Stimulated activated naive B cell treated with anti-CD40 and anti-IgM and Interleukin-4, amounts not matched to agents 10 μg/mL and 1 μg/mL and 100 μg/mL, for 72 hours (primary cell): ENCODE results near the gene FKBP11.
"Not testable (repeated sequence)": the region's sequence is repeated elsewhere in the genome, so short reads cannot be mapped to it uniquely, and the experiment has no call there.

Source experiments
- ATAC-seq, 2 donors: fragments of 150-1000 bp; cut with Tn5 transposase; replicated peaks; 2 replicates each; pipeline ENCODE4 v1.10.0; 2021; ENCODE audit warnings: moderate library complexity in 1 of 2
- DNase-seq: peaks from one replicate; pipeline ENCODE4 v3.0.0; 2021
- H3K27ac Mint-ChIP-seq: one replicate; pipeline ENCODE4 v1.8.0; 2022; ENCODE audit warnings: mild to moderate bottlenecking, mixed read lengths
- H3K27me3 Mint-ChIP-seq, 2 donors: one replicate each; pipeline ENCODE4 v1.8.0; 2022; ENCODE audit warnings: mixed read lengths in 2 of 2
- H3K36me3 Mint-ChIP-seq, 2 donors: one replicate each; pipeline ENCODE4 v1.8.0; 2022; ENCODE audit warnings: mixed read lengths in 2 of 2, mild to moderate bottlenecking in 1 of 2
- H3K4me1 Mint-ChIP-seq, 2 donors: one replicate each; pipeline ENCODE4 v1.8.0; 2022; ENCODE audit warnings: mixed read lengths in 2 of 2, mild to moderate bottlenecking in 1 of 2
- H3K4me3 Mint-ChIP-seq, 2 donors: one replicate each; pipeline ENCODE4 v1.8.0; 2022; ENCODE audit warnings: mild to moderate bottlenecking in 2 of 2, mixed read lengths in 2 of 2, moderate library complexity in 1 of 2
- H3K9me3 Mint-ChIP-seq, 2 donors: one replicate each; pipeline ENCODE4 v1.8.0; 2022; ENCODE audit warnings: mixed read lengths in 2 of 2, mild to moderate bottlenecking in 1 of 2

Gene FKBP11

GRCh38 chr12:48938805-48939204 lies 13.5 kb upstream of the FKBP11 start:
- ATAC-seq, result peak; percentile 84 to 85
- no peak overlapping the region for H3K4me3 Mint-ChIP-seq
- H3K9me3 Mint-ChIP-seq, result no peaks in the 10 kb centered on the region
- H3K27me3 Mint-ChIP-seq, result no peaks in the 10 kb centered on the region
- peaks cover 33 to 56% of the 10 kb centered on the region in 2 donors for H3K4me1 Mint-ChIP-seq
- H3K36me3 Mint-ChIP-seq, result peaks cover 59 to 79% of the 10 kb centered on the region in 2 donors
- peak overlapping the region; percentile 74 for H3K27ac Mint-ChIP-seq
- DNase-seq, result peak; percentile 17

DNA sequence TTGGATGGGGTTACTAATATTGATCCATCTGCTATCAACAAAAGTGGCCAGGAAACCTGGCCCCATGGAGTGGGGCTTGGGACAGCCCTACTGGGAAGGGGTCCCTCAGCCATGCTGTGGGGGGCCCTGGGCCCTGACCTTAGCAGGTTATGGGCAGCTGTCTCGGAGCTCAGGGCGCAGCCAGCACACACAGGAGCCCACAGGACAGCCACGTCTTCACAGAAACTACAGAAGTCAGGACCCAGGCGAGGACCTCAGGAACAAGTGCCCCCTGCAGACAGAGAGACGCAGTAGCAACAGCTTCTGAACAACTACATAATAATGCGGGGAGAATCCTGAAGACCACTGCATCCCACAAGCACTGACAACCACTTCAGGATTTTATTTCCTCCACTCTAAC lies 11.9 kb upstream of the FKBP11 start:
- Mint-ChIP-seq H3K4me1 (peaks cover 32 to 51% of the 10 kb centered on the region in 2 donors), H3K4me3 (no peak overlapping the region), H3K27me3 (no peaks in the 10 kb centered on the region), H3K9me3 (no peaks in the 10 kb centered on the region), H3K27ac (no peak overlapping the region), H3K36me3 (peaks cover 64 to 81% of the 10 kb centered on the region in 2 donors)
- no peak for ATAC-seq
- DNase-seq, result no peak

GRCh38 chr12:48936379-48936979 lies 11.2 kb upstream of the FKBP11 start:
- Mint-ChIP-seq H3K9me3 (no peaks in the 10 kb centered on the region), H3K27ac (no peak overlapping the region), H3K36me3 (peaks cover 63 to 79% of the 10 kb centered on the region in 2 donors), H3K27me3 (no peaks in the 10 kb centered on the region), H3K4me3 (no peak overlapping the region), H3K4me1 (peaks cover 32 to 44% of the 10 kb centered on the region in 2 donors)
- peak; percentile 59 to 61 for ATAC-seq
- peak; percentile 36 for DNase-seq

DNA sequence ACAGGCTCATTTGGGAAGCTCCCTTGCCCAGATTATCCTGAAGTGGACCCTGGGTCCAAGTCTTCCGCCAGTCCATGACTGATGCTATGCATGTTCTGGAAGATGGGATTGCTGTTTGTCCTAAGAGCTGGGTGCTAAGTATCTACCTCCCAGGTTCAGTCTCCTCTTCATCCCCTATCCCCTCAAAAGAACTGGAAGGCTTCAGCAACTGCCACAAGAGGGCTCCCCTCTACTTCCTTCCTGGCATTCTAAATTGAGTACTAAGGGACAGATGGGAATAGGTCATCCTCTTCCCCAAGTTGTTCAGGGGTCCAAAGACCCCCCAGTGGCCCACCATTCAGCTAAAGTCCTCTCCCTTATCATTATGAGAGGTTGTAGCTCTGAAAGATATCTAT lies 9.0 kb upstream of the FKBP11 start:
- ATAC-seq (no peak), DNase-seq (no peak)
- Mint-ChIP-seq H3K9me3 (no peaks in the 10 kb centered on the region), H3K4me3 (no peak overlapping the region), H3K4me1 (peaks cover 18 to 26% of the 10 kb centered on the region in 2 donors), H3K27ac (no peak overlapping the region), H3K27me3 (no peaks in the 10 kb centered on the region), H3K36me3 (peaks cover 64 to 83% of the 10 kb centered on the region in 2 donors)

- Mint-ChIP-seq H3K4me3 (no peak overlapping the region), H3K27me3 (no peaks in the 10 kb centered on the region), H3K9me3 (no peaks in the 10 kb centered on the region), H3K4me1 (peaks cover 13 to 21% of the 10 kb centered on the region in 2 donors), H3K36me3 (peaks cover 60 to 79% of the 10 kb centered on the region in 2 donors), H3K27ac (no peak overlapping the region)
- DNase-seq (no peak), ATAC-seq (no peak)
These were observed 8.5 kb upstream of the FKBP11 start for GRCh38 chr12:48933664-48934311.

DNA sequence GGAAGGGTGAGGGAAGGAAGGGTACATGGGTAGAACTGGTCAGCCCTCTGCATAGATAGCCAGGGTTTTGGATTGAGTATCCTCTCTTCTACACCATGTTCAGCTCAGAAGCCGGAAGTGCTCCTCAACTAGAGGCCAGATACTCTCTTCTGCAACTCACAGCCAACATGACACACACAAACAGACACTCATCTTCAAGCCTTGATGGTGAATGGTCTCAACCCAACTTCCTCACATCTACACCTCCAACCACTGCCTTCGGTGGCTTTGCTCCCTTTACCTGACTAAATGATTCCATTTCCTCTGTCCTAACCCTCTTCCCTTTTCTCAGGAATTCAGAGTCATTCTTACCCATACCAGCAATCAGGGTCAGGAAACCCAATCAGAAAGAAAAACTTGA lies 7.6 kb upstream of the FKBP11 start:
- no peak overlapping the region for H3K4me3 Mint-ChIP-seq
- peaks cover 55 to 70% of the 10 kb centered on the region in 2 donors for H3K36me3 Mint-ChIP-seq
- DNase-seq (no peak), ATAC-seq (no peak)
- H3K9me3 Mint-ChIP-seq, result no peaks in the 10 kb centered on the region
- no peaks in the 10 kb centered on the region for H3K27me3 Mint-ChIP-seq
- H3K27ac Mint-ChIP-seq, result no peak overlapping the region
- H3K4me1 Mint-ChIP-seq, result peaks cover 8 to 16% of the 10 kb centered on the region in 2 donors

- DNase-seq, result no peak
- no peaks in the 10 kb centered on the region for H3K27me3 Mint-ChIP-seq
- H3K4me3 Mint-ChIP-seq, result no peak overlapping the region
- ATAC-seq, result no peak
- H3K36me3 Mint-ChIP-seq, result peaks cover 40 to 55% of the 10 kb centered on the region in 2 donors
- H3K4me1 Mint-ChIP-seq, result peaks cover 8 to 13% of the 10 kb centered on the region in 2 donors
- H3K27ac Mint-ChIP-seq, result peak overlapping the region; percentile 7
- H3K9me3 Mint-ChIP-seq, result no peaks in the 10 kb centered on the region
These were observed 5.2 kb upstream of the FKBP11 start for GRCh38 chr12:48930475-48930874.

DNA sequence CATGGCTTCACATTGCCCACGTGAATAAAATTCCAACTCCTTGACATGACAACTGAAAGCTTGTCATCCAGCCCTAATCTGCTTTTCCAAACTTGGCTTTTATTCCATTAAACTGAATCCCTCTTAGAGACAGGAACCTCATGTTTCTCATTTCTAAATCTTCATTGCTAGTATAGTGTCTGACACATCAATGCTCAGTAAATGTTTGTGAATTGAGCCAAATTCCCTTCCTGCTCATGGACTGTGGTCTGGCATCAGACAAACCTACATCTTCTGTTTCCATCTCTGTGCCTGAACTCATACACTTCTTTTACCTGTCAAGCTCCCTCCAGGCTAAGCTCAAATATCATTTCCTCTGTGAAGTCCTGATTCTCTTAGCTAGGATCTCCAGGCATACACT lies 4.3 kb upstream of the FKBP11 start:
- ATAC-seq, result no peak
- peaks cover 34 to 48% of the 10 kb centered on the region in 2 donors for H3K36me3 Mint-ChIP-seq
- H3K27ac Mint-ChIP-seq, result no peak overlapping the region
- no peaks in the 10 kb centered on the region for H3K9me3 Mint-ChIP-seq
- H3K4me1 Mint-ChIP-seq, result peaks cover 8 to 17% of the 10 kb centered on the region in 2 donors
- no peak overlapping the region for H3K4me3 Mint-ChIP-seq
- DNase-seq, result no peak
- H3K27me3 Mint-ChIP-seq, result no peaks in the 10 kb centered on the region

GRCh38 chr12:48927261-48927660 lies 2.0 kb upstream of the FKBP11 start:
- Mint-ChIP-seq H3K36me3 (peaks cover 28 to 41% of the 10 kb centered on the region in 2 donors), H3K9me3 (no peaks in the 10 kb centered on the region), H3K27ac (peak overlapping the region; percentile 9), H3K4me1 (peaks cover 16 to 23% of the 10 kb centered on the region in 2 donors), H3K4me3 (no peak overlapping the region), H3K27me3 (no peaks in the 10 kb centered on the region)
- ATAC-seq (no peak), DNase-seq (no peak)

DNA sequence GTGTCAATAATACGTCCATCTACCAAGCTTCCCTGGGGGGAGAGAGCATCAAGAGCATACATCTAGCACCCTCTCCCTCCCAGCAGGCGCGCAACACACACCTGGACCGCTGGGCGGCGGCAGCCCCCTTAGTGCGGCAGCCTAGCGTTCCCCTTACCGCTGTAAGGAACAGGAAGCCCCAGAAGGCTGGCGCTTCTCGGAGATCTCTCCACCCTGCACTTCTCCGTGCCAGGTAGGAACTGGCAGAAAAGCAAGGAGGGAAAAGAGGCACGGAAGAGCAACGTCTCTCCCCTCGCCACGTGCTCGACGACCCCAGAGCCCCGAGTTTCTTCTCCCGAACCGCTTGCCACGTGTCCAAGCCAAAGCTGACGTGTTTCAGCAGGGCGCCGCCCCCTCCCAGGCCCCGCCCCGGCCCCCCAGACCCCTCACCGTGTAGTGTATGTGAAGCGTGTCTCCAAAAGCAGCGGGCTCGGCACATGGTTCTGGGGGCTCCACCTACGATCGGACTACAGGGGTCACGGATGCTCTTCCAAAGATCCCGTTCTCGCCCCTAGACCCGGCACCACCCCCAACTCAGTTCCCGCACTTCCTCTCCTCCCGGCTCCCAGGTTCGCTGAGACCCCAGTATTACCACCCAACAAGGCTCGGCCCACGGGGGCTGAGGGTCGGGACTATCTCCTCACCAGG lies 532 bp downstream of the FKBP11 start:
- peaks cover 16 to 23% of the 10 kb centered on the region in 2 donors for H3K4me1 Mint-ChIP-seq
- DNase-seq, result peak; percentile 59
- no peaks in the 10 kb centered on the region for H3K27me3 Mint-ChIP-seq
- no peaks in the 10 kb centered on the region for H3K9me3 Mint-ChIP-seq
- peak overlapping the region; percentile 92 to 94 for H3K4me3 Mint-ChIP-seq
- H3K27ac Mint-ChIP-seq, result peak overlapping the region; percentile 93
- H3K36me3 Mint-ChIP-seq, result peaks cover 20 to 34% of the 10 kb centered on the region in 2 donors
- peak; percentile 89 to 90 for ATAC-seq

DNA sequence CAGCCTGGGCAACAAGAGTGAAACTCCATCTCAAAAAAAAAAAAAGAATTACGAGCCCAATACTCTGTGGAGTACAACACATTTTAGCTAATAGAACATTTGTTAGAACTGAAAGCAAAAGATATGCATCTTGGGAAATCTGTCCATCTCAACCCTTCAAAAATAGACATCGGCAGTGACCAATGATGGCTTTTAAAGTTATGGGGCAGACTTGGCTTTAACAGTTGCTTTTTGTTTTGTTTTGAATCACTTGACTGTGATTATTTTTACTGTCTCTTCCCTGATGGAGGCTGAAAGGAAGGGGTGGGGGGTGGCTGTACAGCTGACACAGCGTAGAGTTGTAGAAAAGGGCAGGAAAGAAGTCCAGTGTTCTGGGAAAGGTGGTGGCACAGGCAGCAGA lies 2.2 kb downstream of the FKBP11 start:
- ATAC-seq (no peak), DNase-seq (no peak)
- no peak overlapping the region for H3K27ac Mint-ChIP-seq
- peaks cover 18 to 29% of the 10 kb centered on the region in 2 donors for H3K4me1 Mint-ChIP-seq
- H3K4me3 Mint-ChIP-seq, result no peak overlapping the region
- H3K9me3 Mint-ChIP-seq, result no peaks in the 10 kb centered on the region
- H3K27me3 Mint-ChIP-seq, result no peaks in the 10 kb centered on the region
- H3K36me3 Mint-ChIP-seq, result peaks cover 16 to 28% of the 10 kb centered on the region in 2 donors

DNA sequence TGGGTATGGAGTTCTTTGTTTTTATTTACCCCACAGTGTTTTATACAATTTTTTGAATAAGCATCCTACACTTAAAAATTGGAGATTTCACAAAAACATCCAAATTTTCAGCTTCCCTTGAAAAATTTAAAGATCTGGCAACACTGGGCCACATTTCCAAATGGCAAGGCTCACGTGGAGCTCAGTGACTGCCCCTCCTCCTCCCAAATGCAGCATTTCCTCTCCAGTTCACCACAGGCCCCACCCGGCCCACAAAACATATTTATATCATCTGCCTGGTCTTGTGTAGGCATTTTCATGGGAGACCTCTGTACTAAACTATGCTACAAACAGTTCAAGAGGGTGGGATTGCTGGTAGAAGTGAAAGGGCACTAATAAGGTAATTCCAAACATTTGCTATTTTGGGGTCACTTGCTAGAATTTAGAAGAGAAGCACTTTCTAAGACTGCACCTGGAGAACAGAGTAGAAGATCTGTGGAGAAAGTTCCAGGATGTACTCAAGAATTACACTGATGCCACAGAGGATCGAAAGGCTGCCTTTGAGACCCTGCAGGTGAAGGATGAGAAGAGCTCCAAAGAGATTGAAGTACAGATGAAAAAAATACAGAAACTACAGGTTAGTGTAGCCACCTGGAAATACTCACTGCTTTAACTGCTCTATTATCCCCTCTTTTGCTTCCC lies 7.3 kb downstream of the FKBP11 start:
- Mint-ChIP-seq H3K9me3 (no peaks in the 10 kb centered on the region), H3K27me3 (no peaks in the 10 kb centered on the region), H3K27ac (peak overlapping the region; percentile 72), H3K4me1 (peaks cover 6 to 11% of the 10 kb centered on the region in 2 donors), H3K36me3 (peaks cover 7 to 13% of the 10 kb centered on the region in 2 donors), H3K4me3 (no peak overlapping the region)
- DNase-seq, result no peak
- ATAC-seq, result no peak

GRCh38 chr12:48910196-48910595 lies 15.1 kb downstream of the FKBP11 start:
- Mint-ChIP-seq H3K36me3 (no peaks in the 10 kb centered on the region), H3K27ac (no peak overlapping the region), H3K27me3 (peaks cover 0 to 7% of the 10 kb centered on the region in 2 donors), H3K4me3 (no peak overlapping the region), H3K9me3 (no peaks in the 10 kb centered on the region), H3K4me1 (no peaks in the 10 kb centered on the region)
- ATAC-seq (no peak), DNase-seq (no peak)

DNA sequence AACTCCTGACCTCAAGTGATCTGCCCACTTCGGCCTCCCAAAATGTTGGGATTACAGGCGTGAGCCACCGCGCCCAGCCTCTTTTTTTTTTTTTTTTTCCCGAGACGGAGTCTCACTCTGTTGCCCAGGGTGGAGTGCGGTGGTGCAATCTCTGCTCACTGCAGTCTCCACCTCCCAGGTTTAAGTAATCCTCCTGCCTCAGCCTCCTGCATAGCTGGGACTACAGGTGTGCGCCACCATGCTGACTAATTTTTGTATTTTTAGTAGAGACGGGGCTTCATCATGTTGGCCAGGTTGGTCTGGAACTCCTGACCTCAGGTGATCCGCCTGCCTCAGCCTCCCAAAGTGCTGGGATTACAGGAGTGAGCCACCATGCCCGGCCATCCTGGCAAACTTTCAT lies 15.6 kb downstream of the FKBP11 start:
- H3K4me3 Mint-ChIP-seq, H3K4me1 Mint-ChIP-seq, H3K9me3 Mint-ChIP-seq, H3K27me3 Mint-ChIP-seq, H3K27ac Mint-ChIP-seq, ATAC-seq, H3K36me3 Mint-ChIP-seq, DNase-seq: not testable (repeated sequence)
